NCI-H2227 (cell line): ENCODE results near the gene SPDYE6.
A peak's percentile ranks its signal among the peaks of the same experiment; 100 is the strongest.
"Not testable (repeated sequence)": the region's sequence is repeated elsewhere in the genome, so short reads cannot be mapped to it uniquely, and the experiment has no call there.

ENCODE experiments used
- DNase-seq: peaks from one replicate; lab custom pipeline; 2025; ENCODE audit not compliant: unreplicated experiment; lab: John Stamatoyannopoulos, UW

SPDYE6 gene, protein sequence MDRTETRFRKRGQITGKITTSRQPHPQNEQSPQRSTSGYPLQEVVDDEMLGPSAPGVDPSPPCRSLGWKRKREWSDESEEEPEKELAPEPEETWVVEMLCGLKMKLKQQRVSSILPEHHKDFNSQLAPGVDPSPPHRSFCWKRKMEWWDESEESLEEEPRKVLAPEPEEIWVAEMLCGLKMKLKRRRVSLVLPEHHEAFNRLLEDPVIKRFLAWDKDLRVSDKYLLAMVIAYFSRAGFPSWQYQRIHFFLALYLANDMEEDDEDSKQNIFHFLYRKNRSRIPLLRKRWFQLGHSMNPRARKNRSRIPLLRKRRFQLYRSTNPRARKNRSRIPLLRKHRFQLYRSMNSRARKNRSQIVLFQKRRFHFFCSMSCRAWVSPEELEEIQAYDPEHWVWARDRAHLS

DNA sequence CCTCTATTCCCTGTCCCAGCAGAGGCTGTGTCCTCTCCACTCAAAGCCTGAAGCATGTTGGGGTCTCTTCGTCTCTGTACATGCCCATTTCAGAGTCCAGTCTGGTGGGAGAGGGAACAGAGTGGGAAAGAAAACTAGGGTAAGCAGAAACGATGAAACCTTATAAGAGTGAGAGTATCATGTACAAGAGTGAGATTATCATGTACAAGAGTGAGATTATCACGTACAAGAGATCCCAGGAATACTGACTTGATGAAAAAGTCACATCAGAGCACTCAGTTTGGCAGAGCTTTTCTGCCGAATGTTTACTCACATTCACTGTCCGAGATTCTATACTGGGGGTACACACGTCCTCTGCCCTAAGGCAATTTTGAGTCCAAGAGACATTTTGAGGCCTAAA is at the start of gene SPDYE6:
SPDYE6 (minus strand) TSS at position 101 of the 400 bp plus-strand sequence. CDS start 421 bp downstream, outside the sequence.
- not testable (repeated sequence) for DNase-seq

GRCh38 chr7:102404862-102405188 is 48.6 kb upstream of the SPDYE6 start:
- not testable (repeated sequence) for DNase-seq

GRCh38 chr7:102404005-102404861 is 48.0 kb upstream of the SPDYE6 start:
- peak; percentile 34 for DNase-seq

GRCh38 chr7:102403563-102403962 is 47.3 kb upstream of the SPDYE6 start:
- no peak for DNase-seq

DNA sequence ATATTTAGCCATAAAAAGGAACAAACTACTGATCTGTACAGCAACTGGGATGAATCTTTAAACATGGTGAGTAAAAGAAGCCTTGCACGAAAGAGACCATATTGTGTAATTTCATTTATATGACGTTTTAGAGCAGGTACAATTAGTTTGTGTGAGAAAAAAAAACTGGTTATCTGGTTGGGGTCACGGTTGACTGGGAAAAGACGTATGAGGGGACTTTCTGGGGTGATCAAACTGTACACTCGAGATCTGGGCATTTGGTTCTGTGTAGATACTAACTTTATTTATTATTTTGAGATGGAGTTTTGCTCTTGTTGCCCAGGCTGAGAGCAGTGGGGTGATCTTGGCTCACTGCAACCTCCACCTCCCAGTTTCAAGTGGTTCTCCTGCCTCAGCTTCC is 44.1 kb upstream of the SPDYE6 start:
- no peak for DNase-seq

- no peak for DNase-seq
These were observed 42.3 kb upstream of the SPDYE6 start for GRCh38 chr7:102398543-102398942.

DNA sequence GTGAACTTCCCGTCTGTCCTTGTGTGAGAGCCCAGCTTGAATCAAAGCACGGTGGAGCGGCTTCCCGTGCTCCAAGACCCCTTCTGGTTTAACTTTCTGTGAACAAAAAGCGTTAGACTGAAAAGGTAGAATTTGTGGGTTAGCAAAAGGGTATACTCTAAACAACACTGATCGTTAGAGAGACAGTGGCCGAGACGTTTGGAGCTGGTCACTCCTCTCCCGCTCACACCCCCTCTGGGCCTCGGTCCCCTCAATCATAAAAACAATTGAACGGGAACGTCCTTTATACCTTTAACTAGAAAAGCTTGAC is 40.4 kb upstream of the SPDYE6 start:
- no peak for DNase-seq

DNA sequence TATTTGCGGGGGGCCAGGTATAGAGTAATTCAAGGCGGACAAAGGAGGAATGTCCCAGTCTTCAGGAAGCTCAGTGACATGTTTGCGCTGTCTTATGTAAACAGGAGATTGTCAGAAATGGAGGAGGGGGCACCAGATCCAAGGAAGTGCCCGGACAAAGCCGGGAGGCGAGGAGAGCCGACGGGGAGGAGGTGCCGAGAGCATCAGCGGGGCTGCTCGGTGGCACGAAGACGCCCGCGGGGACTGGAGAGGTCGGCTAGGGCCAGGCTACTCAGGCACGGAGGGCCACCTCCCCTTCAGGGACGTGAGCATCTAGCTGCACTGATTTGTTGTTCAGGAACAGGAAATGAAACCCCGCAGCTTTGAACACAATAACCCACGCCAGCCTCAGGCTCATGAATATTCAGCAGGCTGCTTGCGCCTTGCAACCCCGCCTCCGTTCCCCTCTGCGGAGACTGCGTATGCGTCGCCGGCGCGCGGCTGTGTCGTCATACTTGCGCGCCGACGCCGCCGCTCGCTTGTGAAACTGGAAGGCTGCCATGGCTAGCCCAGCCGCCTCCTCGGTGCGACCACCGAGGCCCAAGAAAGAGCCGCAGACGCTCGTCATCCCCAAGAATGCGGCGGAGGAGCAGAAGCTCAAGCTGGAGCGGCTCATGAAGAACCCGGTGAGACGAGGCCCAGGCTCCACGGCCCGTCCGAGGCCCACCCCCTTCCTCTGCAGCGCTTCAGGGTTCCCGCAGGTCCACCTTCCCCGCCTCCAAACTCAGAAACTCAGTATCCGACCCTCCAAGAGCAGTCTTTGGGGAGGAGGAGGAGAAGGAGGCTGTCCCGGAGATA is 39.8 kb upstream of the SPDYE6 start, which contains the start of gene PRKRIP1:
PRKRIP1 (plus strand) TSS at position 491 of the 837 bp plus-strand sequence; CDS start at position 540, 49 bp downstream.
- peak; percentile 97 for DNase-seq

GRCh38 chr7:102395592-102395872 is 39.3 kb upstream of the SPDYE6 start:
- DNase-seq: peak; percentile 67

DNA sequence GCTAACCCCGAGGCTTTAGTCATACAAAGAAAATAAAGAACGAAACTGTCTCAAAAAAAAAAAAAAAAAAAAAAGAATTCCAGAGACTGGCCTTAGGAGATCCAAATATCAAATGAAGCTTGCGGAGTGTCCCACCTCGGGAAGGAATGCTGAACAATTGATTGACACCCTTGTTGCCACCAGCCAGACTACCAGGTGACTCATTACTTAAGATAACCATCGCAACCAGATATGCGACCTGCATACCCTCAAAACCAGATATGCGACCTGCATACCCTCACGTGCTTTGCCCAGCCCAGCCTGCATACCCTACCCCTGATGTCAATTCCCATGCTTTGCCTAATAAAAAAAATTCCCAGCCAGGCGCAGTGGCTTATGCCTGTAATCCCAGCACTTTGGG is 37.2 kb upstream of the SPDYE6 start:
- no peak for DNase-seq

- DNase-seq: no peak
These were observed 36.1 kb upstream of the SPDYE6 start for GRCh38 chr7:102392330-102392729.

DNA sequence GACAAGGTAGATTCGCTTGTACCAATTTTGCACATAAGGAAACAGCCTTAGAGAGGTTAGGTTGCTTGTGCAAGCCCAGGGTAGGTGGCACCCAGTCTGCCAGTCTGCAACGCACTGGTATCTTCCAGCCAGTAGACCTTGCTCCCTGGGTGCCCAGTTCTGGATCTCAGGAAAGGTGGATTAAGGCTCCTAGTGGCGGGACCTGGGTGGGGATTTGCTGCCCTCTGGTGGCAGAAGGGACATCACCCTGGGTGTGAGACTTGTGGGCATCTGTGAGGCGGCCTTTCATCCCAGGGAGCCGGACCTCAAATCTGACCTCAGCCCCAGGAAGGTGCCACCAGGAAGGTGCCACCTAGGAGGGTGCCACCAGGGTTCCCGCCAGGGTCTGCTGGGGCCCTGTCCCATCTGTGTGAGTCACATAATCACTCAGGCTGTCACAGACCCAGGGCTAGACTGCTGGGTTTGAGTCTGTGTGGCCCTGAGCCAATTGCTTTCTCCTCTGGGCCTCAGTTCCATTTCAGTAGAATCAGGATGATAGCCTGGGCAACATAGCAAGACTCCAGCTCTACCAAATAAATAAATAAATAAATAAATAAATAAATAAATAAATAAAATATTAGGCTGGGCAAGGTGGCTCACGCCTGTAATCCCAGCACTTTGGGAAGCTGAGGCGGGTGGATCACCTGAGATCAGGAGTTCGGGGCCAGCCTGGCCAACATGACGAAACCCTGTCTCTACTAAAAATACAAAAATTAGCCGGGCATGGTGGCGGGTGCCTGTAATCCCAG is 34.6 kb upstream of the SPDYE6 start:
- DNase-seq: peak; percentile 88

- no peak for DNase-seq
These were observed 33.6 kb upstream of the SPDYE6 start for GRCh38 chr7:102389810-102390209.

DNA sequence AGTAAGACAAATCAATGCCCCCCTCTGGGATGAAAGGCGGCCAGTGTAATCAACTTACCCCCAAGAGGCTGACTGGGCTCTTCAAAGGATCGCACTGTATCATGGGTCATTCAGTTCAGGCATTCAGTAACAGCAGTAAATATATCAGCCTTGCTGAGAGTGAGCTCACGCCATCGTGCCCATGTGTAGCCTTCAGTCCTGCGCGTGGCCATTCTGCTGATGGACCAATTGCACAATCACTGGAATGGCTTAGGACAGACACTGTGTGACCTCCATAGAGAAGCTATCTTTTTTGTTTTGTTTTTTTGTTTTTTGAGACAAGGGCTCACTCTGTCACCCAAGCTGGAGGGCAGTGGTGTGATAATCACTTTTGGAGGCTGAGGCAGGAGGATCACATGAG is 30.8 kb upstream of the SPDYE6 start:
- peak; percentile 42 for DNase-seq

GRCh38 chr7:102381696-102382425 is 25.6 kb upstream of the SPDYE6 start:
- DNase-seq: not testable (repeated sequence)

GRCh38 chr7:102380837-102381236 is 24.6 kb upstream of the SPDYE6 start:
- not testable (repeated sequence) for DNase-seq

DNA sequence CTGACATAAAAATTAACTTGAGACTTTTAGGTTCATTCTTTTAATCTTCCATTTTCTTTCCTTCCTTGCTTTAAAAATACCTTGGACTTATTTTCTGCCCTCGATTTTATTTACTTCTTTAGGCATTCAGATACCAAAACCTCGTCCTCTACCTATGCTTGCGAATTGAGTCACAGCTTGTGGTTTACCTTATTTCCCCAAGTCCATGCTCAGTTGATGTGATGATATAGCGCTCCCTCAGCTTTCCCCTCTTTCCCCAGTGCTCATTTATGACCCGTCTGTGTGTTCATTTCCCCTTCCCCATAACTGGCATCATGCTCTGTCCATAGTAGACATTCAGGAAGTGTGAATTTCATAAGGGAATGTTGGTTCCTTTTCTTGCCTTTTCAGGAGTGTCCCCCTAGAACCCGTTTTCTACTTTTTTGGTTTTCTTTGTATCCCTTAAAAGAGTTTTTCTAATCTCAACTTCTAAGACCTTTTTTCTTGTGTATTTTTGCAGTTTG is 20.8 kb upstream of the SPDYE6 start:
- DNase-seq: no peak

GRCh38 chr7:102372796-102373195 is 16.6 kb upstream of the SPDYE6 start:
- not testable (repeated sequence) for DNase-seq

DNA sequence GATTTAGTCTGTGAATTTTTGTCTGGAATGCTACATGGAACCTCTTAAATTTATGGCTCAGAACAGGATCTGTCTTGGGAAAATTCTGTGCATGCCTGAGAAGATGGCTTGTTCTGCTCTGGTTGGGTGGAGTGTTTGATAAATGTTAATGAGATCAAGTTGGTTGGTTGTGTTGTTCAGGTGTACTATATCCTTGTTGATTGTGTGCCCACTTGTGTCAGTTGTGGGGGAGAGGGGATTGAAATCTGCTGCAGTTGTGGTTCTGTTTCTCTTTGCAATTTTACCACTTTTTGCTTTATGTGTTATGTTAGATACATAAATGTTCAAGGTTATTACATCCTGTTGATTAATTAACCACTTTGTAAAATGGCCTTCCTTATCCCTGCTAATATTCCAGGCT is 13.8 kb upstream of the SPDYE6 start:
- not testable (repeated sequence) for DNase-seq

DNA sequence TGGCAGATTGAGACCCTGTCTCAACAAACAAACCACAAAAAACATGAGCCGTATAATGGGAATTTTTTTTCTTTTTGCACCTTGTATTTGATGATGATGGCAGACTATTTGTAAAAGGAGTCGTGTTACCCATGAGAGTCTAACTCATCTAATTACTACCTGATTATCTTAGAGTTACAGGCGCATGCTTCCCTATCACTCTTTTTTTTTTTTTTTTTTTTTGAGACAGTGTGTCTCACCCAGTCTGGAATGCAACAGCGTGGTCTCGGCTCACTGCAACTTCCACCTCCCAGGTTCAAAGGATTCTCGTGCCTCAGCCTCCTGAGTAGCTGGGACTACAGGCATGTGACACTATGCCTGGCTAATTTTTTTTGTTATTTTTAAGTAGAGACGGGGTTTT is 9.1 kb upstream of the SPDYE6 start:
- DNase-seq: not testable (repeated sequence)
